Rectal smooth muscle tissue (tissue), 1 donor: ENCODE data around the gene ITIH5.

Experiments
- H3K27ac ChIP-seq: one replicate; pipeline ENCODE4 v1.7.0; 2013; ENCODE audit warnings: low read depth, low read length, inconsistent platforms
- H3K27me3 ChIP-seq: one replicate; pipeline ENCODE4 v1.7.0; 2013; ENCODE audit warnings: low read length; ENCODE audit not compliant: control insufficient read depth, insufficient read depth
- H3K36me3 ChIP-seq: one replicate; pipeline ENCODE4 v1.7.0; 2013; ENCODE audit warnings: low read length; ENCODE audit not compliant: control insufficient read depth, insufficient read depth
- H3K4me1 ChIP-seq: one replicate; pipeline ENCODE4 v1.7.0; 2013; ENCODE audit warnings: low read length; ENCODE audit not compliant: control insufficient read depth, insufficient read depth
- H3K4me3 ChIP-seq: one replicate; pipeline ENCODE4 v1.7.0; 2013; ENCODE audit warnings: low read length
- H3K9ac ChIP-seq: one replicate; pipeline ENCODE4 v1.7.0; 2013; ENCODE audit warnings: low read length

ITIH5 gene

GRCh38 chr10:7529638-7530037, 137.1 kb downstream of the ITIH5 start:
- Histone ChIP-seq H3K27ac (no peak overlapping the region), H3K9ac (no peak overlapping the region), H3K4me3 (no peak overlapping the region), H3K4me1 (no peaks in the 10 kb centered on the region), H3K36me3 (no peaks in the 10 kb centered on the region), H3K27me3 (peaks cover 3% of the 10 kb centered on the region)

- no peaks in the 10 kb centered on the region for H3K4me1 ChIP-seq
- H3K27me3 ChIP-seq, result peaks cover 3% of the 10 kb centered on the region
- H3K9ac ChIP-seq, result no peak overlapping the region
- H3K36me3 ChIP-seq, result no peaks in the 10 kb centered on the region
- H3K27ac ChIP-seq, result no peak overlapping the region
- H3K4me3 ChIP-seq, result no peak overlapping the region
Observed at GRCh38 chr10:7527468-7527867, 139.3 kb downstream of the ITIH5 start.

GRCh38 chr10:7526017-7526400, 140.8 kb downstream of the ITIH5 start:
- Histone ChIP-seq H3K4me1 (no peaks in the 10 kb centered on the region), H3K4me3 (no peak overlapping the region), H3K9ac (no peak overlapping the region), H3K36me3 (no peaks in the 10 kb centered on the region), H3K27me3 (no peaks in the 10 kb centered on the region), H3K27ac (no peak overlapping the region)

- Histone ChIP-seq H3K36me3 (no peaks in the 10 kb centered on the region), H3K27me3 (no peaks in the 10 kb centered on the region), H3K4me1 (no peaks in the 10 kb centered on the region), H3K27ac (no peak overlapping the region), H3K4me3 (no peak overlapping the region), H3K9ac (no peak overlapping the region)
Observed at GRCh38 chr10:7525314-7526016, 141.3 kb downstream of the ITIH5 start.

- H3K27ac ChIP-seq, result no peak overlapping the region
- H3K9ac ChIP-seq, result no peak overlapping the region
- no peaks in the 10 kb centered on the region for H3K36me3 ChIP-seq
- H3K4me3 ChIP-seq, result no peak overlapping the region
- no peaks in the 10 kb centered on the region for H3K27me3 ChIP-seq
- no peaks in the 10 kb centered on the region for H3K4me1 ChIP-seq
Observed at GRCh38 chr10:7523656-7524055, 143.1 kb downstream of the ITIH5 start.

GRCh38 chr10:7520507-7521485, 146.0 kb downstream of the ITIH5 start:
- Histone ChIP-seq H3K36me3 (no peaks in the 10 kb centered on the region), H3K9ac (no peak overlapping the region), H3K4me3 (no peak overlapping the region), H3K4me1 (no peaks in the 10 kb centered on the region), H3K27me3 (no peaks in the 10 kb centered on the region), H3K27ac (no peak overlapping the region)

- Histone ChIP-seq H3K36me3 (no peaks in the 10 kb centered on the region), H3K9ac (no peak overlapping the region), H3K27me3 (no peaks in the 10 kb centered on the region), H3K4me1 (no peaks in the 10 kb centered on the region), H3K27ac (no peak overlapping the region), H3K4me3 (no peak overlapping the region)
Observed at GRCh38 chr10:7519351-7519750, 147.4 kb downstream of the ITIH5 start.

GRCh38 chr10:7518693-7519092, 148.1 kb downstream of the ITIH5 start:
- no peaks in the 10 kb centered on the region for H3K4me1 ChIP-seq
- no peaks in the 10 kb centered on the region for H3K36me3 ChIP-seq
- H3K27ac ChIP-seq, result no peak overlapping the region
- no peaks in the 10 kb centered on the region for H3K27me3 ChIP-seq
- no peak overlapping the region for H3K4me3 ChIP-seq
- no peak overlapping the region for H3K9ac ChIP-seq

- Histone ChIP-seq H3K4me1 (no peaks in the 10 kb centered on the region), H3K27me3 (no peaks in the 10 kb centered on the region), H3K36me3 (no peaks in the 10 kb centered on the region), H3K27ac (no peak overlapping the region), H3K4me3 (no peak overlapping the region), H3K9ac (no peak overlapping the region)
Observed at GRCh38 chr10:7515439-7515838, 151.3 kb downstream of the ITIH5 start.

GRCh38 chr10:7513936-7514335, 152.8 kb downstream of the ITIH5 start:
- Histone ChIP-seq H3K9ac (no peak overlapping the region), H3K36me3 (no peaks in the 10 kb centered on the region), H3K4me3 (no peak overlapping the region), H3K27ac (no peak overlapping the region), H3K4me1 (no peaks in the 10 kb centered on the region), H3K27me3 (no peaks in the 10 kb centered on the region)

GRCh38 chr10:7513455-7513854, 153.3 kb downstream of the ITIH5 start:
- H3K9ac ChIP-seq, result no peak overlapping the region
- H3K4me3 ChIP-seq, result no peak overlapping the region
- no peaks in the 10 kb centered on the region for H3K27me3 ChIP-seq
- no peaks in the 10 kb centered on the region for H3K36me3 ChIP-seq
- no peak overlapping the region for H3K27ac ChIP-seq
- no peaks in the 10 kb centered on the region for H3K4me1 ChIP-seq

GRCh38 chr10:7512487-7512886, 154.3 kb downstream of the ITIH5 start:
- Histone ChIP-seq H3K36me3 (no peaks in the 10 kb centered on the region), H3K27me3 (no peaks in the 10 kb centered on the region), H3K4me1 (no peaks in the 10 kb centered on the region), H3K9ac (no peak overlapping the region), H3K27ac (no peak overlapping the region), H3K4me3 (no peak overlapping the region)
